ENCODE measurements around the gene NDFIP2.
A peak's percentile ranks its signal among the peaks of the same experiment; 100 is the strongest.

NDFIP2 gene

DNA sequence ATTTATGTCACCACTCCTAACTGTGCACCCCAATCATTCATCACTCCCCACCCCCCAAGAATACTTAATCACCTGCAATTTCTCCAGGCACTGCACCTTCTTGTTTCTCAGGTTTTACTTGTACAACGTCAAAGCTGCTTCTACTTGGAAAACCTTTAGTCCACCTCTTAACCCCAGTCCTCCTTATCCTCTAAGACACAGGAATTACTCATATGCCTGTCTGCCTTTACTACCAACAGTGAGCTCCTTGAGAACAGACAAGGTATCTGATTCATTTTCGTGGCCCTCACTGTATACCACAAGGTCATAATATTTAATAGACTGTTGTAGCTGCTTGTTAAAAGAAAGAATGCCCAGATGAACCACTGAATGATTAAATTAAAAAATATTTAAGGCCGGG, 21.0 kb upstream of the NDFIP2 start:
- Histone ChIP-seq H3K9me3 (ENCODE audit: control insufficient read depth, insufficient read depth, low read length) (no peaks in the 10 kb centered on the region), H3K9ac (ENCODE audit: low read depth, low read length) (no peak overlapping the region), H3K4me1 (ENCODE audit: control insufficient read depth, insufficient read depth, low read length) (no peaks in the 10 kb centered on the region), H3K36me3 (ENCODE audit: control insufficient read depth, insufficient read depth, low read length) (no peaks in the 10 kb centered on the region), H3K27me3 (ENCODE audit: control insufficient read depth, insufficient read depth, low read length) (no peaks in the 10 kb centered on the region), H3K4me3 (ENCODE audit: low read depth, low read length) (no peak overlapping the region), H3K27ac (ENCODE audit: low read depth, low read length) (no peak overlapping the region)

DNA sequence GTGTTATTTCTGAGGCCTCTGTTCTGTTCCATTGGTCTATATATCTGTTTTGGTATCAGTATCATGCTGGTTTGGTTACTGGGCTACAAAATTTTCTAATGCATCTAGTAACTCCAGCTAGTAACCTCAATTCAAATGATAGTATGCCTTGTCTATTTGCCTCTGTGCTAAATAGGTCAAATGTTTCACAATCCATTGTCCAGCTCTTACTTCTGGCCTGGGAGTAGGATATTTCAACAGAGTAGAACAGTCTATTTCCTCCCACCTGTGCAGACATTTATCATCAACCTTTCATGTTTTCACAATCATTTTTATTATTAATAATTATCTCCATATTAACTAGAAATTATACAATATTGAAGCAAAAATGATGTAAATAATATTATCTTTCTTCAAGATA, 18.1 kb upstream of the NDFIP2 start:
- Histone ChIP-seq H3K4me3 (ENCODE audit: low read depth, low read length) (no peak overlapping the region), H3K36me3 (ENCODE audit: control insufficient read depth, insufficient read depth, low read length) (no peaks in the 10 kb centered on the region)

GRCh38 chr13:79463604-79464003, 17.4 kb upstream of the NDFIP2 start:
- Histone ChIP-seq H3K4me1 (ENCODE audit: control insufficient read depth, insufficient read depth, low read length) (no peaks in the 10 kb centered on the region), H3K36me3 (ENCODE audit: control insufficient read depth, insufficient read depth, low read length) (no peaks in the 10 kb centered on the region)

More for the DNA sequence above, 18.1 kb upstream of the NDFIP2 start:
- Histone ChIP-seq H3K27ac (ENCODE audit: low read depth, low read length) (no peak overlapping the region), H3K9ac (ENCODE audit: low read depth, low read length) (no peak overlapping the region), H3K9me3 (ENCODE audit: control insufficient read depth, insufficient read depth, low read length) (no peaks in the 10 kb centered on the region), H3K4me1 (ENCODE audit: control insufficient read depth, insufficient read depth, low read length) (no peaks in the 10 kb centered on the region), H3K27me3 (ENCODE audit: control insufficient read depth, insufficient read depth, low read length) (no peaks in the 10 kb centered on the region)

DNA sequence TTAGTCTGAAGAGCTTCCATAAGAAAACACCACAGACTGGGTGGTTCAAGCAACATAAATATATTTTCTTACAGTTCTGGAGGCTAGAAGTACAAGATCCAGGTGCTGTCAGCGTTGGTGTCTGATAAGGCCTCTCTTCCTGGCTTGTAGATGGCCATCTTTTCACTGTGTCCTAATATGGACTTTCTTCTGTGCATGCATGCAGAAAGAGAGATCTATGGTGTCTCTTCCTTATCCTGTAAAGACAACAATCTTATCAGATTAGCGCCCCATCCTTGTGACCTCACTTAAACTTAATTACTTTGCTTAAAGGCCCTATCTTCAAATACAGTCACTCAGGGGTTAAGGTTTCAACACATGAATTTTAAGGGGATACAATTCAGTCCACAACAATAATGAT, 14.1 kb upstream of the NDFIP2 start:
- Histone ChIP-seq H3K9me3 (ENCODE audit: control insufficient read depth, insufficient read depth, low read length) (no peaks in the 10 kb centered on the region), H3K4me1 (ENCODE audit: control insufficient read depth, insufficient read depth, low read length) (no peaks in the 10 kb centered on the region), H3K27me3 (ENCODE audit: control insufficient read depth, insufficient read depth, low read length) (no peaks in the 10 kb centered on the region), H3K36me3 (ENCODE audit: control insufficient read depth, insufficient read depth, low read length) (no peaks in the 10 kb centered on the region), H3K9ac (ENCODE audit: low read depth, low read length) (no peak overlapping the region), H3K27ac (ENCODE audit: low read depth, low read length) (no peak overlapping the region), H3K4me3 (ENCODE audit: low read depth, low read length) (no peak overlapping the region)

More at GRCh38 chr13:79463604-79464003, 17.4 kb upstream of the NDFIP2 start:
- no peak overlapping the region for H3K27ac ChIP-seq (ENCODE audit: low read depth, low read length)
- H3K9me3 ChIP-seq (ENCODE audit: control insufficient read depth, insufficient read depth, low read length), result no peaks in the 10 kb centered on the region
- no peaks in the 10 kb centered on the region for H3K27me3 ChIP-seq (ENCODE audit: control insufficient read depth, insufficient read depth, low read length)
- no peak overlapping the region for H3K9ac ChIP-seq (ENCODE audit: low read depth, low read length)
- H3K4me3 ChIP-seq (ENCODE audit: low read depth, low read length), result no peak overlapping the region

DNA sequence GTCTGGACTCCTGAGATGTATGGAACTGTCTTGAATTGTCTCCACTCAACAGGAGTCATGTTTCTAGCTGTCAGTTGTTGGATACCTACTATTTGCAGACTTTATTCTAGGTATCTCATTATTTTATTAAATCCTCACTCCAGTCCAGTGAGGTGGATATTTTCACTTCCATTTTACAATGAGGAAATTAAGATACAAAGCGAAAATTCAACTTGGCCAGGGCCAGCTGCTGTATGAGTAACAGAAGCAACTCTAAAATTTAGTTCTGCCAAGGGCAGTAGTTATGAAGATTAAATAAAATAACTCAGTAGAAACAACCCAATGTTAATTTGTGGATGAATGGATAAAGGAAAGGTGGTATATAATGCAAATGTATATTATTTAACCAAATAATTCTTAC, 12.6 kb upstream of the NDFIP2 start:
- H3K27ac ChIP-seq (ENCODE audit: low read depth, low read length), result no peak overlapping the region

GRCh38 chr13:79468819-79469218, 12.1 kb upstream of the NDFIP2 start:
- H3K4me1 ChIP-seq (ENCODE audit: control insufficient read depth, insufficient read depth, low read length), result no peaks in the 10 kb centered on the region
- H3K27ac ChIP-seq (ENCODE audit: low read depth, low read length), result no peak overlapping the region
- H3K9ac ChIP-seq (ENCODE audit: low read depth, low read length), result no peak overlapping the region
- no peaks in the 10 kb centered on the region for H3K9me3 ChIP-seq (ENCODE audit: control insufficient read depth, insufficient read depth, low read length)
- no peaks in the 10 kb centered on the region for H3K36me3 ChIP-seq (ENCODE audit: control insufficient read depth, insufficient read depth, low read length)
- no peaks in the 10 kb centered on the region for H3K27me3 ChIP-seq (ENCODE audit: control insufficient read depth, insufficient read depth, low read length)
- no peak overlapping the region for H3K4me3 ChIP-seq (ENCODE audit: low read depth, low read length)

More for the DNA sequence above, 12.6 kb upstream of the NDFIP2 start:
- Histone ChIP-seq H3K27me3 (ENCODE audit: control insufficient read depth, insufficient read depth, low read length) (no peaks in the 10 kb centered on the region), H3K4me1 (ENCODE audit: control insufficient read depth, insufficient read depth, low read length) (no peaks in the 10 kb centered on the region), H3K9ac (ENCODE audit: low read depth, low read length) (no peak overlapping the region), H3K4me3 (ENCODE audit: low read depth, low read length) (no peak overlapping the region), H3K9me3 (ENCODE audit: control insufficient read depth, insufficient read depth, low read length) (no peaks in the 10 kb centered on the region), H3K36me3 (ENCODE audit: control insufficient read depth, insufficient read depth, low read length) (no peaks in the 10 kb centered on the region)

- H3K36me3 ChIP-seq (ENCODE audit: control insufficient read depth, insufficient read depth, low read length), result no peaks in the 10 kb centered on the region
- H3K27ac ChIP-seq (ENCODE audit: low read depth, low read length), result no peak overlapping the region
- H3K4me3 ChIP-seq (ENCODE audit: low read depth, low read length), result no peak overlapping the region
- H3K9me3 ChIP-seq (ENCODE audit: control insufficient read depth, insufficient read depth, low read length), result no peaks in the 10 kb centered on the region
- no peaks in the 10 kb centered on the region for H3K27me3 ChIP-seq (ENCODE audit: control insufficient read depth, insufficient read depth, low read length)
- H3K4me1 ChIP-seq (ENCODE audit: control insufficient read depth, insufficient read depth, low read length), result no peaks in the 10 kb centered on the region
- no peak overlapping the region for H3K9ac ChIP-seq (ENCODE audit: low read depth, low read length)
These were observed 11.3 kb upstream of the NDFIP2 start for GRCh38 chr13:79469608-79470007.

- no peaks in the 10 kb centered on the region for H3K36me3 ChIP-seq (ENCODE audit: control insufficient read depth, insufficient read depth, low read length)
- H3K4me1 ChIP-seq (ENCODE audit: control insufficient read depth, insufficient read depth, low read length), result no peaks in the 10 kb centered on the region
These were observed 10.3 kb upstream of the NDFIP2 start for GRCh38 chr13:79470666-79471065.

GRCh38 chr13:79475569-79475968, 5.4 kb upstream of the NDFIP2 start:
- no peak overlapping the region for H3K9ac ChIP-seq (ENCODE audit: low read depth, low read length)
- H3K27ac ChIP-seq (ENCODE audit: low read depth, low read length), result no peak overlapping the region
- no peak overlapping the region for H3K4me3 ChIP-seq (ENCODE audit: low read depth, low read length)
- 0 out of 2 replicates have a peak, but pooled peaks cover 7% of the 10 kb centered on the region for H3K4me1 ChIP-seq (ENCODE audit: control insufficient read depth, insufficient read depth, low read length)
- no peaks in the 10 kb centered on the region for H3K9me3 ChIP-seq (ENCODE audit: control insufficient read depth, insufficient read depth, low read length)
- peaks cover 11% of the 10 kb centered on the region for H3K27me3 ChIP-seq (ENCODE audit: control insufficient read depth, insufficient read depth, low read length)
- H3K36me3 ChIP-seq (ENCODE audit: control insufficient read depth, insufficient read depth, low read length), result no peaks in the 10 kb centered on the region

More at GRCh38 chr13:79470666-79471065, 10.3 kb upstream of the NDFIP2 start:
- Histone ChIP-seq H3K9ac (ENCODE audit: low read depth, low read length) (no peak overlapping the region), H3K27me3 (ENCODE audit: control insufficient read depth, insufficient read depth, low read length) (no peaks in the 10 kb centered on the region), H3K9me3 (ENCODE audit: control insufficient read depth, insufficient read depth, low read length) (no peaks in the 10 kb centered on the region), H3K27ac (ENCODE audit: low read depth, low read length) (no peak overlapping the region), H3K4me3 (ENCODE audit: low read depth, low read length) (no peak overlapping the region)

- Histone ChIP-seq H3K4me1 (ENCODE audit: control insufficient read depth, insufficient read depth, low read length) (peaks cover 16% of the 10 kb centered on the region; the same call in 1 of the 2 replicates), H3K4me3 (ENCODE audit: low read depth, low read length) (no peak overlapping the region), H3K27ac (ENCODE audit: low read depth, low read length) (no peak overlapping the region), H3K9ac (ENCODE audit: low read depth, low read length) (no peak overlapping the region), H3K27me3 (ENCODE audit: control insufficient read depth, insufficient read depth, low read length) (peaks cover 13% of the 10 kb centered on the region), H3K36me3 (ENCODE audit: control insufficient read depth, insufficient read depth, low read length) (no peaks in the 10 kb centered on the region), H3K9me3 (ENCODE audit: control insufficient read depth, insufficient read depth, low read length) (no peaks in the 10 kb centered on the region)
These were observed 3.0 kb upstream of the NDFIP2 start for GRCh38 chr13:79477968-79478367.

DNA sequence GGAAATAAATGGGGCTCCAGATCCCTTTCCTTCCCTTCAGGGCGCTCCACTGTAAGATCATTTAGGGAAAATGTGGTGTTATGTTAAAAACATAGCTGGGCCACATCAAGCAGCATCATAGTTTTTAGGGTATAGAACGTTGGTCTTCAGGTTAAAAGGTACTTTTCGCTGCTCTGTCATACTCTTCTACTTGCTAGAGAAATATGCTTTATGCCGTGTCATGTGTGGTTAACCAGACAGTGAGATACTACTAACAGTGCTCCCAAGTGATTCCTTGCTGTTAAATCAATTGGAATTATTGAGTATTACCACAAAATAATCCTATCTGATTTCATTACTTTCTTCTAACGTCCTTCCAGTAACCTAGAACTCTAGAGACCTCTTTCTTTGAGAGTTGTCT, 1.1 kb upstream of the NDFIP2 start:
- no peak overlapping the region for H3K27ac ChIP-seq (ENCODE audit: low read depth, low read length)
- H3K9ac ChIP-seq (ENCODE audit: low read depth, low read length), result no peak overlapping the region
- no peaks in the 10 kb centered on the region for H3K36me3 ChIP-seq (ENCODE audit: control insufficient read depth, insufficient read depth, low read length)
- peaks cover 22% of the 10 kb centered on the region; the same call in 1 of the 2 replicates for H3K4me1 ChIP-seq (ENCODE audit: control insufficient read depth, insufficient read depth, low read length)
- no peak overlapping the region for H3K4me3 ChIP-seq (ENCODE audit: low read depth, low read length)
- peaks cover 13% of the 10 kb centered on the region for H3K27me3 ChIP-seq (ENCODE audit: control insufficient read depth, insufficient read depth, low read length)
- no peaks in the 10 kb centered on the region for H3K9me3 ChIP-seq (ENCODE audit: control insufficient read depth, insufficient read depth, low read length)

DNA sequence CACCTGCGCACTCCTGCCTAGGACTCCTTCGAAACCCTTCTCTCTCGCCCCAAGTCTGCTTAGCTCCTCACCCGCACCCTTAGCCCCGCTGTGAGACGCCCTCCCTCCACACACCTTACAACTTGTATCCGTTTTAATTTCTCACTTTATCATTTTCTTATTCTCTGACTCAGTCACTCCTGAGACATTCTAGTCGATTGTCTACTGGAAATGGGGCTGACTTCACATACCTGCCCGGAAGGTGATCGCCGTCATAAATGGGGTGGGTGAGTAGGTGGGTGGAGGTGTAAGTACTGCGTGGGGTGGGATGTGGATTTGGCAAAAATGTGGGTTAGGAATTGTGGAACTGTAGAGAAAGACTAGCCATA, 714 bp downstream of the NDFIP2 start:
- Histone ChIP-seq H3K27ac (ENCODE audit: low read depth, low read length) (peak overlapping the region; percentile 76), H3K4me3 (ENCODE audit: low read depth, low read length) (peak overlapping the region; percentile 85), H3K36me3 (ENCODE audit: control insufficient read depth, insufficient read depth, low read length) (no peaks in the 10 kb centered on the region), H3K9ac (ENCODE audit: low read depth, low read length) (peak overlapping the region; percentile 65), H3K9me3 (ENCODE audit: control insufficient read depth, insufficient read depth, low read length) (no peaks in the 10 kb centered on the region), H3K27me3 (ENCODE audit: control insufficient read depth, insufficient read depth, low read length) (peaks cover 13% of the 10 kb centered on the region), H3K4me1 (ENCODE audit: control insufficient read depth, insufficient read depth, low read length) (peaks cover 22% of the 10 kb centered on the region; the same call in 1 of the 2 replicates)

Measured in HUES48 (cell line).